A673 (cell line): ENCODE measurements around the gene DAPK2. TPM values are rescaled to one million over a fixed set of nuclear protein-coding genes. Genes with fewer than 3 reads are reported as not detected.

Experiments used
- BruUV-seq: library from RNA; stranded (reverse); fragments of 400-500 nt; replicated peaks from 2 replicates; lab custom pipeline; 2021; lab: Mats Ljungman, UMichigan
- CTCF ChIA-PET: fragments of 300-600 bp; sonication (Branson Sonifier 250); formaldehyde crosslinking; loops from one replicate; lab custom pipeline; 2022; ENCODE audit warnings: antibody characterized with exemption; lab: Charles Lee
- POLR2A ChIA-PET: fragments of 300-600 bp; sonication (Branson Sonifier 250); formaldehyde crosslinking; loops from one replicate; lab custom pipeline; 2022; ENCODE audit warnings: antibody characterized with exemption; ENCODE audit not compliant: low non-redundant PET; lab: Charles Lee
- DNase-seq: peaks from one replicate; pipeline ENCODE4 v3.0.0-alpha.2; 2015; ENCODE audit warnings: low spot score
- H3K27ac ChIP-seq: fragments of 200-600 bp; sonication (generic); 2 replicates; pipeline ENCODE4 v1.5.1; 2016; ENCODE audit warnings: mixed run types, low read depth, mild to moderate bottlenecking, mixed read lengths, antibody characterized with exemption, low read length; ENCODE audit not compliant: poor library complexity, severe bottlenecking
- H3K27me3 ChIP-seq: fragments of 200-600 bp; sonication (generic); replicated peaks from 2 replicates; pipeline ENCODE4 v1.6.1; 2017; ENCODE audit warnings: mixed run types, low read depth, mild to moderate bottlenecking, mixed read lengths, antibody characterized with exemption, low read length; ENCODE audit not compliant: insufficient read depth, poor library complexity
- H3K36me3 ChIP-seq: fragments of 200-600 bp; sonication (generic); 2 replicates; pipeline ENCODE4 v1.6.1; 2016; ENCODE audit warnings: mixed run types, mild to moderate bottlenecking, mixed read lengths, antibody characterized with exemption, low read length; ENCODE audit not compliant: insufficient read depth, poor library complexity, severe bottlenecking
- H3K4me1 ChIP-seq: fragments of 200-600 bp; sonication (generic); 2 replicates; pipeline ENCODE4 v1.6.1; 2017; ENCODE audit warnings: mixed run types, mild to moderate bottlenecking, mixed read lengths, antibody characterized with exemption, low read length; ENCODE audit not compliant: insufficient read depth, poor library complexity, severe bottlenecking
- H3K4me3 ChIP-seq: fragments of 200-600 bp; sonication (generic); 2 replicates; pipeline ENCODE4 v1.5.1; 2016; ENCODE audit warnings: low read depth, mixed run types, mild to moderate bottlenecking, mixed read lengths, low read length; ENCODE audit not compliant: poor library complexity, severe bottlenecking
- H3K9me3 ChIP-seq: fragments of 200-600 bp; sonication (generic); 2 replicates; pipeline ENCODE4 v1.6.1; 2016; ENCODE audit warnings: mixed run types, low read depth, mild to moderate bottlenecking, mixed read lengths, antibody characterized with exemption, low read length; ENCODE audit not compliant: poor library complexity, severe bottlenecking
- CTCF ChIP-seq: fragments of 300-800, 200-600 bp; sonication (generic); conservative IDR thresholded peaks from 2 replicates; pipeline ENCODE4 v1.5.1; 2017; ENCODE audit warnings: low read depth, mild to moderate bottlenecking, antibody characterized with exemption, low read length, moderate library complexity, mixed read lengths
- EZH2 ChIP-seq: fragments of 200-600 bp; sonication (generic); IDR thresholded peaks from 2 replicates; pipeline ENCODE4 v1.6.1; 2017; ENCODE audit warnings: borderline replicate concordance, low read depth, mild to moderate bottlenecking, mixed read lengths, antibody characterized with exemption, low read length; ENCODE audit not compliant: poor library complexity, severe bottlenecking
- intact Hi-C: fragments of 100-400 bp; cut with micrococcal nuclease; formaldehyde crosslinking; loops from one replicate; pipeline ENCODE4 v1.10.0; 2022; ENCODE audit not compliant: unreplicated experiment
- total RNA-seq: library from RNA; stranded (reverse); gene quantifications from 2 replicates; pipeline ENCODE4 v1.2.3, GENCODE V29; 2021

The DAPK2 gene
- total RNA-seq, 1 experiment from 2014 or later, result 19.2 TPM

GRCh38 chr15:63899193-63899592, 147.1 kb downstream of the DAPK2 start:
- intact Hi-C loops, result loop anchor here (10.0 kb wide), 2 partner anchors 166 to 614 kb away; no protein-coding TSS in a partner anchor
- no peak for DNase-seq
- no peak for TF ChIP-seq CTCF
- no peak for TF ChIP-seq EZH2
- Histone ChIP-seq H3K4me3 (no peak overlapping the region), H3K27ac (no peak overlapping the region), H3K9me3 (no peaks in the 10 kb centered on the region), H3K27me3 (no peaks in the 10 kb centered on the region), H3K36me3 (no peaks in the 10 kb centered on the region), H3K4me1 (peaks cover 9% of the 10 kb centered on the region)
- ChIA-PET CTCF (no interaction called here), POLR2A (no interaction called here)
- BruUV-seq, result no TSS peak

- H3K27ac ChIP-seq, result no peak overlapping the region
- CTCF ChIA-PET, result no interaction called here
These were observed 149.8 kb downstream of the DAPK2 start for GRCh38 chr15:63896336-63897115.

GRCh38 chr15:63895787-63896218, 150.5 kb downstream of the DAPK2 start:
- TF ChIP-seq CTCF (no peak), EZH2 (no peak)
- no peaks in the 10 kb centered on the region for H3K27me3 ChIP-seq
- no peak overlapping the region for H3K4me3 ChIP-seq
- H3K4me1 ChIP-seq, result no peaks in the 10 kb centered on the region
- DNase-seq, result no peak
- CTCF ChIA-PET, result no interaction called here
- intact Hi-C loops, result loop anchor here (10.0 kb wide), 2 partner anchors 169 to 611 kb away; no protein-coding TSS in a partner anchor
- POLR2A ChIA-PET, result no interaction called here
- H3K27ac ChIP-seq, result no peak overlapping the region
- H3K9me3 ChIP-seq, result no peaks in the 10 kb centered on the region
- no peaks in the 10 kb centered on the region for H3K36me3 ChIP-seq
- no TSS peak for BruUV-seq

More at GRCh38 chr15:63896336-63897115, 149.8 kb downstream of the DAPK2 start:
- POLR2A ChIA-PET, result no interaction called here
- H3K4me3 ChIP-seq, result no peak overlapping the region
- H3K9me3 ChIP-seq, result no peaks in the 10 kb centered on the region
- H3K27me3 ChIP-seq, result no peaks in the 10 kb centered on the region
- no peak for DNase-seq
- BruUV-seq, result no TSS peak
- intact Hi-C loops, result loop anchor here (10.0 kb wide), 2 partner anchors 168 to 612 kb away; no protein-coding TSS in a partner anchor
- no peaks in the 10 kb centered on the region for H3K36me3 ChIP-seq
- TF ChIP-seq EZH2 (no peak), CTCF (no peak)
- H3K4me1 ChIP-seq, result peaks cover 2% of the 10 kb centered on the region
